PC-9 (cell line): ENCODE measurements around the gene BICDL2. TPM values are rescaled to one million over a fixed set of nuclear protein-coding genes. Genes with fewer than 3 reads are reported as not detected.

Source experiments
- BruUV-seq: library from RNA; stranded (reverse); fragments of 400-500 nt; replicated peaks from 2 replicates; lab custom pipeline; 2021; lab: Mats Ljungman, UMichigan
- CTCF ChIA-PET: fragments of 300-600 bp; sonication (Branson Sonifier 250); formaldehyde crosslinking; loops from one replicate; lab custom pipeline; 2022; ENCODE audit warnings: antibody characterized with exemption; lab: Charles Lee
- POLR2A ChIA-PET: fragments of 300-600 bp; sonication (Branson Sonifier 250); formaldehyde crosslinking; loops from one replicate; lab custom pipeline; 2022; ENCODE audit warnings: antibody characterized with exemption; ENCODE audit not compliant: unreplicated experiment; lab: Charles Lee
- DNase-seq, 2 experiments: peaks; one replicate each; pipeline versions ENCODE4 v3.0.0 to v3.0.0-alpha.2; 2015 to 2022; ENCODE audit warnings: mixed read lengths in 1 of 2
- H2AFZ ChIP-seq: fragments of 200-600 bp; sonication (generic); 2 replicates; pipeline ENCODE4 v1.8.1; 2017; ENCODE audit warnings: antibody characterized with exemption
- H3F3A ChIP-seq: fragments of 200-600 bp; sonication (generic); 2 replicates; pipeline ENCODE4 v1.8.1; 2017; ENCODE audit warnings: antibody characterized with exemption, mild to moderate bottlenecking, low read depth; ENCODE audit not compliant: insufficient read depth
- H3K27ac ChIP-seq: fragments of 200-600 bp; sonication (generic); 2 replicates; pipeline ENCODE4 v1.6.1; 2016; ENCODE audit warnings: mixed run types
- H3K27me3 ChIP-seq: fragments of 200-600 bp; sonication (generic); 2 replicates; pipeline ENCODE4 v1.6.1; 2016; ENCODE audit warnings: low read depth, mixed run types; ENCODE audit not compliant: insufficient read depth
- H3K36me3 ChIP-seq: fragments of 200-600 bp; sonication (generic); 2 replicates; pipeline ENCODE4 v1.6.1; 2016; ENCODE audit warnings: low read depth, mixed run types
- H3K4me1 ChIP-seq: fragments of 200-600 bp; sonication (generic); replicated peaks from 2 replicates; pipeline ENCODE4 v1.6.1; 2016; ENCODE audit warnings: mixed run types; ENCODE audit not compliant: insufficient read depth
- H3K4me2 ChIP-seq: fragments of 200-600 bp; sonication (generic); 2 replicates; pipeline ENCODE4 v1.6.1; 2017; ENCODE audit warnings: mixed run types
- H3K4me3 ChIP-seq: fragments of 200-600 bp; sonication (generic); 2 replicates; pipeline ENCODE4 v1.6.1; 2016; ENCODE audit warnings: mixed run types
- H3K79me2 ChIP-seq: fragments of 200-600 bp; sonication (generic); 2 replicates; pipeline ENCODE4 v1.6.1; 2017; ENCODE audit warnings: low read depth, mixed run types
- H3K9me2 ChIP-seq: fragments of 200-600 bp; sonication (generic); 2 replicates; pipeline ENCODE4 v1.8.1; 2017; ENCODE audit warnings: mild to moderate bottlenecking; ENCODE audit not compliant: insufficient read depth
- H3K9me3 ChIP-seq: fragments of 200-600 bp; sonication (generic); 2 replicates; pipeline ENCODE4 v1.8.1; 2016; ENCODE audit warnings: low read depth; ENCODE audit not compliant: insufficient read depth
- H4K20me1 ChIP-seq: fragments of 200-600 bp; sonication (generic); 2 replicates; pipeline ENCODE4 v1.8.1; 2017; ENCODE audit not compliant: insufficient read depth
- EZH2 ChIP-seq: fragments of 200-600 bp; sonication (generic); IDR thresholded peaks from 2 replicates; pipeline ENCODE4 v1.8.0; 2017; ENCODE audit warnings: antibody characterized with exemption, low read depth
- intact Hi-C: fragments of 100-400 bp; cut with micrococcal nuclease; formaldehyde crosslinking; loops from one replicate; pipeline ENCODE4 v1.10.0; 2022; ENCODE audit not compliant: unreplicated experiment
- total RNA-seq: library from RNA; stranded (reverse); gene quantifications from 2 replicates; pipeline ENCODE4 v1.2.3, GENCODE V29; 2021
- TF ChIP-seq, protein P1 (sequence below): fragments of 200-600 bp; sonication (generic); conservative IDR thresholded peaks from 2 replicates; pipeline ENCODE4 v1.6.1; 2017; ENCODE audit warnings: mixed run types, antibody characterized with exemption, mild to moderate bottlenecking, moderate library complexity

The BICDL2 gene
- total RNA-seq, 1 experiment from 2014 or later: 57.9 TPM

DNA sequence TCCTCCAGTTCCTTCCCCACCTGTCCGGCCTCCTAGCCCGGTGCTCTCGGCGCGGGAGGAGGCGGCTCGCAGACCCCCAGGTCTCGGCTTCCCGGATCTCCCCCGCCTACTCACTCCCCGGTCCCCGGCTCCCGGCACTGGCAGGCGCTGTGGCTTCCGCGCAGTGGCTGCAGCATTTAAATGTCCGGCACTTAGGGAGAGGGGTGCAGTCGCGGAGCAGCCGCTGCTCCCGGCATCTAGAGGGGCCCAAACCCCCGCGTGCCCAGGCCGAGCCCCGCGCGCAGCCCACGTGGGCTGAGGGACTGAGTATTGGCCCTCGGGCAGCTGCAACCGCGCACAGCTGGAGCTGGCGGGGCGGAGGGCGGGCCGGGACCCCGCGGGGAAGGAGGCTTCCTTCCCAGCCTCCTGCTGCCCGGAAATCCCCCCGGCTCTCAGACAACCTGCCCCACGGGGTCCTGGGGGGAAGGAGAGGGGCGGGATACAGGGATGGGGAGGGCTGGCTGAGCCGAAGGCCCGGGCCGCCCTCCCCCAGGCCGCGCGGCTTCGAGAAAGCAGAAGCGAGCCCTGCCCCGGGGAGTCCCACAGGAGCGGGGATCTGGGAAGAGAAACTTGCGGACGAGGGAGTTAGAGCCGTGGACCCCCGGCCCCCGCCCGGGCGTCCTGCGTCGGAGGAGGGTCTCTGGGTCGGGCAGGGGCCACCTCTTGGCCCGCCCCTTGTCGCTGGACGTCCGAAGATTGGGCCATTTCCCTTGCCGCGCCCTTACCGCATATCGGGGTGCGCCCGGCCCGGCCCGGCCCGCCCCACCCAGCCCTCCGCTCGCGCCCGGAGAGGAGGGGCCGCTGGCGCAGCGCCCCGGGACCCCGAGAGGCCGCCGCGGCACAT, 9.3 kb upstream of the BICDL2 start, which contains the start of gene MMP25:
MMP25 (plus strand) TSS at position 804 of the 883 bp plus-strand sequence. CDS start 357 bp downstream, outside the sequence.
- no peaks in the 10 kb centered on the region for H3K36me3 ChIP-seq
- POLR2A ChIA-PET: interaction anchor here (0.7 kb wide), 1 partner anchor 468 kb away, joined by 5 read pairs; no protein-coding TSS in a partner anchor
- H3K27ac ChIP-seq: no peak within 1 kb of the TSS
- H3K9me2 ChIP-seq: no peaks in the 10 kb centered on the region
- CTCF ChIA-PET: interaction anchor here (0.9 kb wide), 1 partner anchor 13 kb away, joined by 3 read pairs; no protein-coding TSS in a partner anchor
- H3F3A ChIP-seq: peaks cover 15% of the 10 kb centered on the region; the same call in 1 of the 2 replicates
- TF ChIP-seq, protein P1, sequence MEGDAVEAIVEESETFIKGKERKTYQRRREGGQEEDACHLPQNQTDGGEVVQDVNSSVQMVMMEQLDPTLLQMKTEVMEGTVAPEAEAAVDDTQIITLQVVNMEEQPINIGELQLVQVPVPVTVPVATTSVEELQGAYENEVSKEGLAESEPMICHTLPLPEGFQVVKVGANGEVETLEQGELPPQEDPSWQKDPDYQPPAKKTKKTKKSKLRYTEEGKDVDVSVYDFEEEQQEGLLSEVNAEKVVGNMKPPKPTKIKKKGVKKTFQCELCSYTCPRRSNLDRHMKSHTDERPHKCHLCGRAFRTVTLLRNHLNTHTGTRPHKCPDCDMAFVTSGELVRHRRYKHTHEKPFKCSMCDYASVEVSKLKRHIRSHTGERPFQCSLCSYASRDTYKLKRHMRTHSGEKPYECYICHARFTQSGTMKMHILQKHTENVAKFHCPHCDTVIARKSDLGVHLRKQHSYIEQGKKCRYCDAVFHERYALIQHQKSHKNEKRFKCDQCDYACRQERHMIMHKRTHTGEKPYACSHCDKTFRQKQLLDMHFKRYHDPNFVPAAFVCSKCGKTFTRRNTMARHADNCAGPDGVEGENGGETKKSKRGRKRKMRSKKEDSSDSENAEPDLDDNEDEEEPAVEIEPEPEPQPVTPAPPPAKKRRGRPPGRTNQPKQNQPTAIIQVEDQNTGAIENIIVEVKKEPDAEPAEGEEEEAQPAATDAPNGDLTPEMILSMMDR: no peak
- TF ChIP-seq EZH2: 0 out of 2 replicates have a peak, but pooled peaks have one; percentile 39
- DNase-seq: no peak
- intact Hi-C loops: no loop called here
- H2AFZ ChIP-seq: peak within 1 kb of the TSS; percentile 86
- H3K9me3 ChIP-seq: no peaks in the 10 kb centered on the region
- H3K4me2 ChIP-seq: peak within 1 kb of the TSS; percentile 100
- peak within 1 kb of the TSS; percentile 92 for H3K4me3 ChIP-seq
- H4K20me1 ChIP-seq: no peaks in the 10 kb centered on the region
- no TSS peak for BruUV-seq
- no peaks in the 10 kb centered on the region for H3K79me2 ChIP-seq
- H3K4me1 ChIP-seq: peaks cover 8% of the 10 kb centered on the region; the same call in 1 of the 2 replicates
- H3K27me3 ChIP-seq: no peaks in the 10 kb centered on the region

DNA sequence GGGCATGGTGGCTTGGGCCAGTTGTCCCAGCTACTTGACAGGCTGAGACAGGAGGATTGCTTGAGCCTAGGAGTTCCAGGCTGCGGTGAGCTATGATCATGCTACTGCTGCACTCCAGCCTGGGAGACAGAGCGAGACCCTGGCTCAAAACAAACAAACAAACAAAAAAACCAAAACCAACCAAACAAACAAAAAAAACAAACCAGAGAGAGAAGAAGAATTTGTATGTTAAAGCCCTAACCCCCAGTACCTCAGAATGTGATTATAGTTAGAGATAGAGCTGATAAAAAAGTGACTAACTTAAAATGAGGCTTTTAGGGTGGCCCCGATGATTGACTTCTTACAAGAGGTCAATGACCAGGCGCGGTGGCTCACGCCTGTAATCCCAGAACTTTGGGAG, 8.0 kb upstream of the BICDL2 start:
- TF ChIP-seq, protein P1: no peak
- TF ChIP-seq EZH2: no peak
- DNase-seq: no peak
- Histone ChIP-seq H3K4me3 (no peak overlapping the region), H3K4me1 (peaks cover 9% of the 10 kb centered on the region), H3K9me3 (no peaks in the 10 kb centered on the region), H3K27me3 (no peaks in the 10 kb centered on the region), H3K36me3 (no peaks in the 10 kb centered on the region), H3K27ac (no peak overlapping the region), H3K9me2 (no peaks in the 10 kb centered on the region), H3K4me2 (peak overlapping the region; percentile 100; the same call in 1 of the 2 replicates), H3K79me2 (no peaks in the 10 kb centered on the region), H2AFZ (no peak overlapping the region), H3F3A (peaks cover 17% of the 10 kb centered on the region; the same call in 1 of the 2 replicates), H4K20me1 (no peaks in the 10 kb centered on the region)
- BruUV-seq: no TSS peak
- CTCF ChIA-PET: interaction anchor here (0.7 kb wide), 2 partner anchors 44 to 848 kb away, joined by 3 read pairs; partner anchors contain the start of gene CASKIN1
- POLR2A ChIA-PET: interaction anchor here (0.6 kb wide), 1 partner anchor 114 kb away, joined by 28 read pairs; no protein-coding TSS in a partner anchor
- intact Hi-C loops: no loop called here

DNA sequence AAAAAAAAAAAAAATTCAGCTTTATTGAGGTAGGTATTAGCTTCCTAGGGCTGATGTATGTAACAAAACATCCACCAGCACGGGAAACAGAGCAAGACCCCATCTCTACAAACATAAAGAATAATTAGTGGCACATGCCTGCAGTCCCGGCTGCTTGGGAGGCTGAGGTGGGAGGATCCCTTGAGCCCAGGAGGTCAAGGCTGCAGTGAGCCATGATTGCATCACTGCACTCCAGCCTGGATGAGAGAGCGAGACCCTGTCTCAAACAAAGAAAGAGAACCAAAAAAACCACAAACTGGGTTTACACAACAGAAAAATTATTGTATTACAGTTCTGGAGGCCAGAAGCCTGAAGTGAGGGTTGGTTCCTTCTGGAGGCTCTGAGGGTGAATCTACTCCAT, 5.6 kb upstream of the BICDL2 start:
- H3K4me1 ChIP-seq: peaks cover 32% of the 10 kb centered on the region
- ChIA-PET CTCF (interaction anchor here (0.6 to 0.7 kb wide), 4 partner anchors 8 to 1297 kb away, joined by 3 to 12 read pairs (median 4); no protein-coding TSS in a partner anchor), POLR2A (interaction anchor here (0.7 to 0.8 kb wide), 2 partner anchors 105 to 318 kb away, joined by 6 to 7 read pairs; no protein-coding TSS in a partner anchor)
- H3K79me2 ChIP-seq: no peaks in the 10 kb centered on the region
- no TSS peak for BruUV-seq
- H3F3A ChIP-seq: peaks cover 35% of the 10 kb centered on the region; the same call in 1 of the 2 replicates
- H3K27ac ChIP-seq: no peak overlapping the region
- no peak for TF ChIP-seq EZH2
- TF ChIP-seq, protein P1: no peak
- H2AFZ ChIP-seq: no peak overlapping the region
- no peaks in the 10 kb centered on the region for H3K36me3 ChIP-seq
- no peaks in the 10 kb centered on the region for H3K9me2 ChIP-seq
- no peak overlapping the region for H3K4me3 ChIP-seq
- H4K20me1 ChIP-seq: no peaks in the 10 kb centered on the region
- no peaks in the 10 kb centered on the region for H3K9me3 ChIP-seq
- no peaks in the 10 kb centered on the region for H3K27me3 ChIP-seq
- H3K4me2 ChIP-seq: no peak overlapping the region
- intact Hi-C loops: no loop called here
- no peak for DNase-seq
